HEK293 (cell line): Measurements from ENCODE around the gene FOXN4.

Source experiments
- CTCF ChIA-PET: fragments of 350-600 bp; formaldehyde crosslinking; extraction: SDS; loops from one replicate; lab custom pipeline; 2021; ENCODE audit warnings: antibody characterized with exemption; lab: Yijun Ruan, JAX
- POLR2A ChIA-PET: fragments of 300-600 bp; formaldehyde crosslinking; extraction: SDS; loops from one replicate; lab custom pipeline; 2020; ENCODE audit warnings: antibody characterized with exemption, inconsistent platforms; lab: Yijun Ruan, JAX
- H3K27ac ChIP-seq: fragments of 200-500 bp; sonication (Bioruptor generic); 2 replicates; pipeline ENCODE4 v1.5.1; 2014; ENCODE audit warnings: low read depth, low read length, control low read depth, inconsistent platforms; ENCODE audit errors: extremely low read depth
- H3K36me3 ChIP-seq, 2 experiments: fragments of 200-500 bp in 1 of 2; sonication (Bioruptor generic) in 1 of 2; 1 replicate in 1 of 2; 2 replicates in 1 of 2; pipeline ENCODE4 v1.5.1; 2014 to 2017; ENCODE audit warnings: inconsistent platforms in 2 of 2, low read length in 2 of 2; ENCODE audit not compliant: control insufficient read depth in 2 of 2, insufficient read depth in 1 of 2
- H3K4me1 ChIP-seq: fragments of 200-500 bp; sonication (Bioruptor generic); 2 replicates; pipeline ENCODE4 v1.5.1; 2014; ENCODE audit warnings: mild to moderate bottlenecking, low read length, inconsistent platforms; ENCODE audit not compliant: control insufficient read depth, insufficient read depth
- H3K4me3 ChIP-seq: 2 replicates; pipeline ENCODE4 v1.5.1; 2011; ENCODE audit warnings: low read depth, mild to moderate bottlenecking, control low read depth, low read length, moderate library complexity
- H3K9me3 ChIP-seq: fragments of 200-500 bp; sonication (Bioruptor generic); 2 replicates; pipeline ENCODE4 v1.5.1; 2014; ENCODE audit warnings: low read depth, low read length, inconsistent platforms; ENCODE audit not compliant: control insufficient read depth, insufficient read depth
- BCL11A ChIP-seq: fragments of 450-650 bp; formaldehyde crosslinking; IDR thresholded peaks from 2 replicates; pipeline ENCODE4 v1.5.1; 2016; ENCODE audit warnings: low read depth, missing biosample characterization, missing genetic modification characterization
- KLF16 ChIP-seq: fragments of 450-650 bp; formaldehyde crosslinking; IDR thresholded peaks from 2 replicates; pipeline ENCODE4 v1.5.1; 2017; ENCODE audit warnings: missing biosample characterization, missing genetic modification characterization
- SCRT1 ChIP-seq: fragments of 450-650 bp; formaldehyde crosslinking; IDR thresholded peaks from 2 replicates; pipeline ENCODE4 v1.5.1; 2016; ENCODE audit warnings: missing biosample characterization, missing genetic modification characterization, borderline replicate concordance
- SCRT2 ChIP-seq: fragments of 450-650 bp; formaldehyde crosslinking; IDR thresholded peaks from 2 replicates; pipeline ENCODE4 v1.5.1; 2016; ENCODE audit warnings: missing biosample characterization, missing genetic modification characterization
- WT1 ChIP-seq: fragments of 450-650 bp; formaldehyde crosslinking; IDR thresholded peaks from 2 replicates; pipeline ENCODE4 v1.5.1; 2016; ENCODE audit warnings: missing biosample characterization, missing genetic modification characterization
- ZBTB17 ChIP-seq: fragments of 450-650 bp; formaldehyde crosslinking; IDR thresholded peaks from 2 replicates; pipeline ENCODE4 v1.5.1; 2016; ENCODE audit warnings: missing biosample characterization, missing genetic modification characterization
- TF ChIP-seq, protein P1 (sequence below): fragments of 450-650 bp; formaldehyde crosslinking; IDR thresholded peaks from 2 replicates; pipeline ENCODE4 v1.5.1; 2017; ENCODE audit warnings: missing biosample characterization, missing genetic modification characterization
- TF ChIP-seq, protein P2 (sequence below): fragments of 450-650 bp; formaldehyde crosslinking; IDR thresholded peaks from 2 replicates; pipeline ENCODE4 v1.5.1; 2016; ENCODE audit warnings: missing biosample characterization, missing genetic modification characterization
- TF ChIP-seq, protein P3 (sequence below): fragments of 450-650 bp; formaldehyde crosslinking; IDR thresholded peaks from 2 replicates; pipeline ENCODE4 v1.5.1; 2016; ENCODE audit warnings: missing biosample characterization, missing genetic modification characterization, borderline replicate concordance
- TF ChIP-seq, protein P4 (sequence below): fragments of 450-650 bp; formaldehyde crosslinking; IDR thresholded peaks from 2 replicates; pipeline ENCODE4 v1.5.1; 2016; ENCODE audit warnings: missing biosample characterization, missing genetic modification characterization, low read depth

Gene FOXN4

DNA sequence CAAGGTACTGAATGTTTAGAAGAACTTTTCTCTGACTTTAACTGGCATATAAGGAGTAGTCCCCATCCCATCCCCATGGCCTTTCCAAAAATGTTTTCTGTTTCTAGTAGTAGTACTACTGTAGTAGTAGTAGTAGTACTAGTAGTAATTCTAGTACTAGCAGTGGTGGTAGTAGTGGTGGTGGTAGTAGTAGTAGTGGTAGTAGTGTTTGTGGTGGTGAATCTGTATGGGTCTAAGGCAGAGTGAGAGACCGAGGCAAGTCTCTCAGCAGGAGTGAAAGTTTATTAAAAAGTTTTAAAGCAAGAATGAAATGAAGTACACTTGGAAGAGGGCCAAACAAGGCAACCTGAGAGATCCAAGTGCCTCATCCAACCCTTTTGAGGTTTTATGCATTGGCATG lies 58.6 kb downstream of the FOXN4 start (continued):
- TF ChIP-seq, protein P1, sequence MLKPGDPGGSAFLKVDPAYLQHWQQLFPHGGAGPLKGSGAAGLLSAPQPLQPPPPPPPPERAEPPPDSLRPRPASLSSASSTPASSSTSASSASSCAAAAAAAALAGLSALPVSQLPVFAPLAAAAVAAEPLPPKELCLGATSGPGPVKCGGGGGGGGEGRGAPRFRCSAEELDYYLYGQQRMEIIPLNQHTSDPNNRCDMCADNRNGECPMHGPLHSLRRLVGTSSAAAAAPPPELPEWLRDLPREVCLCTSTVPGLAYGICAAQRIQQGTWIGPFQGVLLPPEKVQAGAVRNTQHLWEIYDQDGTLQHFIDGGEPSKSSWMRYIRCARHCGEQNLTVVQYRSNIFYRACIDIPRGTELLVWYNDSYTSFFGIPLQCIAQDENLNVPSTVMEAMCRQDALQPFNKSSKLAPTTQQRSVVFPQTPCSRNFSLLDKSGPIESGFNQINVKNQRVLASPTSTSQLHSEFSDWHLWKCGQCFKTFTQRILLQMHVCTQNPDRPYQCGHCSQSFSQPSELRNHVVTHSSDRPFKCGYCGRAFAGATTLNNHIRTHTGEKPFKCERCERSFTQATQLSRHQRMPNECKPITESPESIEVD (tag by site-specific recombination), result peak; percentile 35; the same call in 1 of the 2 replicates
- TF ChIP-seq, protein P2, sequence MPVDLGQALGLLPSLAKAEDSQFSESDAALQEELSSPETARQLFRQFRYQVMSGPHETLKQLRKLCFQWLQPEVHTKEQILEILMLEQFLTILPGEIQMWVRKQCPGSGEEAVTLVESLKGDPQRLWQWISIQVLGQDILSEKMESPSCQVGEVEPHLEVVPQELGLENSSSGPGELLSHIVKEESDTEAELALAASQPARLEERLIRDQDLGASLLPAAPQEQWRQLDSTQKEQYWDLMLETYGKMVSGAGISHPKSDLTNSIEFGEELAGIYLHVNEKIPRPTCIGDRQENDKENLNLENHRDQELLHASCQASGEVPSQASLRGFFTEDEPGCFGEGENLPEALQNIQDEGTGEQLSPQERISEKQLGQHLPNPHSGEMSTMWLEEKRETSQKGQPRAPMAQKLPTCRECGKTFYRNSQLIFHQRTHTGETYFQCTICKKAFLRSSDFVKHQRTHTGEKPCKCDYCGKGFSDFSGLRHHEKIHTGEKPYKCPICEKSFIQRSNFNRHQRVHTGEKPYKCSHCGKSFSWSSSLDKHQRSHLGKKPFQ, result 0 out of 2 replicates have a peak, but pooled peaks have one; percentile 12
- no peak for TF ChIP-seq WT1

DNA sequence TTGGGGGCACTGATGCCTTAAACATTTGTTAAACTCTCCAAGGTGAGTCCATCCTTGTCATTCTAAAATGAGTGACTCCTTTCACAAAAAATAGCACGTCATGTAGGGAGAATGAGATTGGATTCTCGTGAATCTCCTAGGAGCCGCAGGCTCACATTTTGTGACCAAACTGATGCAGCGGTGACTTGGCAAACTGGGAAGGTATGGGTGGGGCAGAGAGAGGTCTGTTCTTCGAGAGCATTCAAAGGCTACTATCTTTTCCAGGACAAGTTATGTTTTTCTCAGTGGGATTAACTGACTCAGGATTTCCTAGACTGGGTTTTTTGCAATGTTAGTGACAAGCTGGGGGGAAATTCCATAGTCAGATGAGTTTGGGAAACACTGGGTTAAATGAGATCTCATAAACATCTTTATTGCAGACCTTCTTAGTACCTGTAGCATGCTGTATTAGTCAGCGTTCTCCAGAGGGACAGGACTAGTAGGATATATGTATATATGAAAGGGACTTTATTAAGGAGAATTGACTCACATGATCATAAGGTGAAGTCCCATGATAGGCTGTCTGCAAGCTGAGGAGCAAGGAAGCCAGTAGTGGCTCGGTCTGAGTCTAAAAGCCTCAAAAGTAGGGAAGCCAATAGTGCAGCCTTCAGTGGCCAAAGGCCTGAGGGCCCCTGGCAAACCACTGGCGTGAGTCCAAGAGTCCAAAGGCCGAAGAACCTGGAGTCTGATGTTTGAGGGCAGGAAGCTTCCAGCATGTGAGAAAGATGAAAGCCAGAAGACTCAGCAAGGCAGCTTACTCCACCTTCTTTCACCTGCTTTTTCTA lies 61.0 kb downstream of the FOXN4 start:
- no peak overlapping the region for H3K4me3 ChIP-seq
- H3K9me3 ChIP-seq, result no peaks in the 10 kb centered on the region; the same call in 1 of the 2 replicates
- peaks cover 8 to 16% of the 10 kb centered on the region in 2 experiments; a peak in 2 of 3 replicates for H3K36me3 ChIP-seq
- H3K27ac ChIP-seq, result no peak overlapping the region
- CTCF ChIA-PET, result interaction anchor here (0.7 to 2.6 kb wide), 3 partner anchors 9 to 148 kb away, joined by 3 to 13 read pairs (median 3); no protein-coding TSS in a partner anchor
- POLR2A ChIA-PET, result no interaction called here
- TF ChIP-seq KLF16 (tag by site-specific recombination), result no peak
- peak; percentile 92 for TF ChIP-seq SCRT2 (tag by site-specific recombination)
- TF ChIP-seq, protein P3, sequence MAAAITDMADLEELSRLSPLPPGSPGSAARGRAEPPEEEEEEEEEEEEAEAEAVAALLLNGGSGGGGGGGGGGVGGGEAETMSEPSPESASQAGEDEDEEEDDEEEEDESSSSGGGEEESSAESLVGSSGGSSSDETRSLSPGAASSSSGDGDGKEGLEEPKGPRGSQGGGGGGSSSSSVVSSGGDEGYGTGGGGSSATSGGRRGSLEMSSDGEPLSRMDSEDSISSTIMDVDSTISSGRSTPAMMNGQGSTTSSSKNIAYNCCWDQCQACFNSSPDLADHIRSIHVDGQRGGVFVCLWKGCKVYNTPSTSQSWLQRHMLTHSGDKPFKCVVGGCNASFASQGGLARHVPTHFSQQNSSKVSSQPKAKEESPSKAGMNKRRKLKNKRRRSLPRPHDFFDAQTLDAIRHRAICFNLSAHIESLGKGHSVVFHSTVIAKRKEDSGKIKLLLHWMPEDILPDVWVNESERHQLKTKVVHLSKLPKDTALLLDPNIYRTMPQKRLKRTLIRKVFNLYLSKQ, result no peak
- no peak for TF ChIP-seq BCL11A (tag by site-specific recombination)
- peak; percentile 44; the same call in 1 of the 2 replicates for TF ChIP-seq SCRT1 (tag by site-specific recombination)
- no peak for TF ChIP-seq ZBTB17 (tag by site-specific recombination)
- TF ChIP-seq, all 188 proteins: peak for 2
- H3K4me1 ChIP-seq, result peaks cover 10% of the 10 kb centered on the region

DNA sequence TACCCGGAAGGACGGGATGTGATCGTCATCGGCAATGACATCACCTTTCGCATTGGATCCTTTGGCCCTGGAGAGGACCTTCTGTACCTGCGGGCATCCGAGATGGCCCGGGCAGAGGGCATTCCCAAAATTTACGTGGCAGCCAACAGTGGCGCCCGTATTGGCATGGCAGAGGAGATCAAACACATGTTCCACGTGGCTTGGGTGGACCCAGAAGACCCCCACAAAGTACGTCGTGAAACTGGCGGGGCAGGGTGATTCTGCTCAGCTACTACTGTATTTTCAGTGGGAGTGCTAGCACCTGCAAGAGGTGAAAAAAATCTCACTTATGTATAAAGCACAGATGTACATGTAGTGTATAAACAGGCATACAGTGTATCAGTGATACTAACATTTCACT lies 62.9 kb downstream of the FOXN4 start:
- POLR2A ChIA-PET, result no interaction called here

More for the DNA sequence above, 62.9 kb downstream of the FOXN4 start:
- H3K4me3 ChIP-seq, result no peak overlapping the region
- H3K9me3 ChIP-seq, result no peaks in the 10 kb centered on the region
- CTCF ChIA-PET, result interaction anchor here (2.6 kb wide), 1 partner anchor 17 kb away, joined by 13 read pairs; no protein-coding TSS in a partner anchor
- peaks cover 9% of the 10 kb centered on the region for H3K4me1 ChIP-seq
- peaks cover 14 to 27% of the 10 kb centered on the region in 2 experiments; a peak in 2 of 3 replicates for H3K36me3 ChIP-seq
- TF ChIP-seq, protein P4, sequence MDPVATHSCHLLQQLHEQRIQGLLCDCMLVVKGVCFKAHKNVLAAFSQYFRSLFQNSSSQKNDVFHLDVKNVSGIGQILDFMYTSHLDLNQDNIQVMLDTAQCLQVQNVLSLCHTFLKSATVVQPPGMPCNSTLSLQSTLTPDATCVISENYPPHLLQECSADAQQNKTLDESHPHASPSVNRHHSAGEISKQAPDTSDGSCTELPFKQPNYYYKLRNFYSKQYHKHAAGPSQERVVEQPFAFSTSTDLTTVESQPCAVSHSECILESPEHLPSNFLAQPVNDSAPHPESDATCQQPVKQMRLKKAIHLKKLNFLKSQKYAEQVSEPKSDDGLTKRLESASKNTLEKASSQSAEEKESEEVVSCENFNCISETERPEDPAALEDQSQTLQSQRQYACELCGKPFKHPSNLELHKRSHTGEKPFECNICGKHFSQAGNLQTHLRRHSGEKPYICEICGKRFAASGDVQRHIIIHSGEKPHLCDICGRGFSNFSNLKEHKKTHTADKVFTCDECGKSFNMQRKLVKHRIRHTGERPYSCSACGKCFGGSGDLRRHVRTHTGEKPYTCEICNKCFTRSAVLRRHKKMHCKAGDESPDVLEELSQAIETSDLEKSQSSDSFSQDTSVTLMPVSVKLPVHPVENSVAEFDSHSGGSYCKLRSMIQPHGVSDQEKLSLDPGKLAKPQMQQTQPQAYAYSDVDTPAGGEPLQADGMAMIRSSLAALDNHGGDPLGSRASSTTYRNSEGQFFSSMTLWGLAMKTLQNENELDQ (tag by site-specific recombination), result no peak
- TF ChIP-seq, all 188 proteins: peak for 0
- H3K27ac ChIP-seq, result no peak overlapping the region
